OCI-LY1 (cell line): ENCODE data around the gene GLT6D1.

Source experiments
- H2AFZ ChIP-seq: fragments of 200-600 bp; sonication (generic), shearing (Covaris generic); 2 replicates; pipeline ENCODE4 v1.6.0; 2014; ENCODE audit warnings: antibody characterized with exemption, mild to moderate bottlenecking, low read length
- H3F3A ChIP-seq: fragments of 200-600 bp; sonication (generic), shearing (Covaris generic); 2 replicates; pipeline ENCODE4 v1.6.0; 2014; ENCODE audit warnings: mild to moderate bottlenecking, antibody characterized with exemption, low read length, moderate library complexity; ENCODE audit not compliant: insufficient read depth
- H3K27ac ChIP-seq: fragments of 200-600 bp; sonication (generic); 2 replicates; pipeline ENCODE4 v1.5.1; 2014; ENCODE audit warnings: low read length, mixed run types, mild to moderate bottlenecking, low read depth; ENCODE audit not compliant: poor library complexity, severe bottlenecking
- H3K27me3 ChIP-seq: fragments of 200-600 bp; sonication (generic); 2 replicates; pipeline ENCODE4 v1.6.0; 2014; ENCODE audit warnings: antibody characterized with exemption, mild to moderate bottlenecking, low read length, moderate library complexity; ENCODE audit not compliant: insufficient read depth
- H3K36me3 ChIP-seq: fragments of 200-600 bp; sonication (generic); 2 replicates; pipeline ENCODE4 v1.6.1; 2014; ENCODE audit warnings: mild to moderate bottlenecking, antibody characterized with exemption, low read length, moderate library complexity, mixed read lengths; ENCODE audit not compliant: insufficient read depth
- H3K4me1 ChIP-seq: fragments of 200-600 bp; sonication (generic); 2 replicates; pipeline ENCODE4 v1.5.1; 2014; ENCODE audit warnings: mild to moderate bottlenecking, low read length, moderate library complexity; ENCODE audit not compliant: insufficient read depth, severe bottlenecking
- H3K4me2 ChIP-seq: fragments of 200-600 bp; sonication (generic), shearing (Covaris generic); 2 replicates; pipeline ENCODE4 v1.6.1; 2014; ENCODE audit warnings: low read length
- H3K4me3 ChIP-seq: fragments of 200-600 bp; sonication (generic); 2 replicates; pipeline ENCODE4 v1.5.1; 2014; ENCODE audit warnings: low read length, low read depth, mild to moderate bottlenecking, mixed read lengths; ENCODE audit not compliant: poor library complexity, severe bottlenecking
- H3K79me2 ChIP-seq: fragments of 200-600 bp; shearing (Covaris generic); 2 replicates; pipeline ENCODE4 v1.6.1; 2016; ENCODE audit warnings: mixed run types, low read length, mixed read lengths; ENCODE audit not compliant: insufficient read depth
- H3K9ac ChIP-seq: fragments of 200-600 bp; sonication (generic), shearing (Covaris generic); 2 replicates; pipeline ENCODE4 v1.6.1; 2014; ENCODE audit warnings: mild to moderate bottlenecking, low read length, mixed read lengths
- H3K9me2 ChIP-seq: fragments of 200-600 bp; sonication (generic), shearing (Covaris generic); 2 replicates; pipeline ENCODE4 v1.6.1; 2014; ENCODE audit warnings: low read depth, mild to moderate bottlenecking, low read length, mixed read lengths
- H3K9me3 ChIP-seq: fragments of 200-600 bp; shearing (Covaris generic); 2 replicates; pipeline ENCODE4 v1.6.1; 2014; ENCODE audit warnings: low read length, mixed read lengths
- H4K20me1 ChIP-seq: fragments of 200-600 bp; sonication (generic), shearing (Covaris generic); 2 replicates; pipeline ENCODE4 v1.6.0; 2016; ENCODE audit warnings: mild to moderate bottlenecking, low read length; ENCODE audit not compliant: insufficient read depth
- EZH2 ChIP-seq: fragments of 200-600 bp; sonication (generic), shearing (Covaris generic); IDR thresholded peaks from 2 replicates; pipeline ENCODE4 v1.8.0; 2017; ENCODE audit warnings: borderline replicate concordance, mixed run types, mild to moderate bottlenecking, antibody characterized with exemption, low read length, moderate library complexity, mixed read lengths
- TF ChIP-seq, protein P1 (sequence below): fragments of 200-600 bp; sonication (generic), shearing (Covaris generic); IDR thresholded peaks from 2 replicates; pipeline ENCODE4 v1.5.1; 2017; ENCODE audit warnings: mild to moderate bottlenecking, antibody characterized with exemption, low read length, moderate library complexity, mixed read lengths

Gene GLT6D1

GRCh38 chr9:135592625-135593024 lies 46.7 kb downstream of the GLT6D1 start:
- no peaks in the 10 kb centered on the region for H3F3A ChIP-seq
- no peaks in the 10 kb centered on the region for H3K79me2 ChIP-seq
- H3K4me1 ChIP-seq, result no peaks in the 10 kb centered on the region
- no peaks in the 10 kb centered on the region for H3K36me3 ChIP-seq
- TF ChIP-seq, protein P1, sequence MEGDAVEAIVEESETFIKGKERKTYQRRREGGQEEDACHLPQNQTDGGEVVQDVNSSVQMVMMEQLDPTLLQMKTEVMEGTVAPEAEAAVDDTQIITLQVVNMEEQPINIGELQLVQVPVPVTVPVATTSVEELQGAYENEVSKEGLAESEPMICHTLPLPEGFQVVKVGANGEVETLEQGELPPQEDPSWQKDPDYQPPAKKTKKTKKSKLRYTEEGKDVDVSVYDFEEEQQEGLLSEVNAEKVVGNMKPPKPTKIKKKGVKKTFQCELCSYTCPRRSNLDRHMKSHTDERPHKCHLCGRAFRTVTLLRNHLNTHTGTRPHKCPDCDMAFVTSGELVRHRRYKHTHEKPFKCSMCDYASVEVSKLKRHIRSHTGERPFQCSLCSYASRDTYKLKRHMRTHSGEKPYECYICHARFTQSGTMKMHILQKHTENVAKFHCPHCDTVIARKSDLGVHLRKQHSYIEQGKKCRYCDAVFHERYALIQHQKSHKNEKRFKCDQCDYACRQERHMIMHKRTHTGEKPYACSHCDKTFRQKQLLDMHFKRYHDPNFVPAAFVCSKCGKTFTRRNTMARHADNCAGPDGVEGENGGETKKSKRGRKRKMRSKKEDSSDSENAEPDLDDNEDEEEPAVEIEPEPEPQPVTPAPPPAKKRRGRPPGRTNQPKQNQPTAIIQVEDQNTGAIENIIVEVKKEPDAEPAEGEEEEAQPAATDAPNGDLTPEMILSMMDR, result no peak
- no peak for TF ChIP-seq EZH2
- no peak overlapping the region for H3K4me2 ChIP-seq
- H3K9me3 ChIP-seq, result no peaks in the 10 kb centered on the region
- H3K27me3 ChIP-seq, result no peaks in the 10 kb centered on the region; the same call in 1 of the 2 replicates
- H4K20me1 ChIP-seq, result no peaks in the 10 kb centered on the region
- H3K4me3 ChIP-seq, result no peak overlapping the region
- no peak overlapping the region for H3K9ac ChIP-seq
- no peaks in the 10 kb centered on the region for H3K9me2 ChIP-seq
- no peak overlapping the region for H3K27ac ChIP-seq
- H2AFZ ChIP-seq, result no peak overlapping the region

- no peak overlapping the region for H3K9ac ChIP-seq
- no peaks in the 10 kb centered on the region for H3K9me3 ChIP-seq
- H3K4me2 ChIP-seq, result no peak overlapping the region
- H3K27ac ChIP-seq, result no peak overlapping the region
- no peaks in the 10 kb centered on the region for H3K36me3 ChIP-seq
- H3K27me3 ChIP-seq, result no peaks in the 10 kb centered on the region; the same call in 1 of the 2 replicates
- H3K79me2 ChIP-seq, result no peaks in the 10 kb centered on the region
- no peaks in the 10 kb centered on the region for H3K9me2 ChIP-seq
- H3F3A ChIP-seq, result no peaks in the 10 kb centered on the region
- TF ChIP-seq, protein P1, result no peak
- TF ChIP-seq EZH2, result no peak
- no peaks in the 10 kb centered on the region for H4K20me1 ChIP-seq
- H3K4me1 ChIP-seq, result no peaks in the 10 kb centered on the region
- H2AFZ ChIP-seq, result no peak overlapping the region
- no peak overlapping the region for H3K4me3 ChIP-seq
Measured at GRCh38 chr9:135592331-135592590, 47.1 kb downstream of the GLT6D1 start.

DNA sequence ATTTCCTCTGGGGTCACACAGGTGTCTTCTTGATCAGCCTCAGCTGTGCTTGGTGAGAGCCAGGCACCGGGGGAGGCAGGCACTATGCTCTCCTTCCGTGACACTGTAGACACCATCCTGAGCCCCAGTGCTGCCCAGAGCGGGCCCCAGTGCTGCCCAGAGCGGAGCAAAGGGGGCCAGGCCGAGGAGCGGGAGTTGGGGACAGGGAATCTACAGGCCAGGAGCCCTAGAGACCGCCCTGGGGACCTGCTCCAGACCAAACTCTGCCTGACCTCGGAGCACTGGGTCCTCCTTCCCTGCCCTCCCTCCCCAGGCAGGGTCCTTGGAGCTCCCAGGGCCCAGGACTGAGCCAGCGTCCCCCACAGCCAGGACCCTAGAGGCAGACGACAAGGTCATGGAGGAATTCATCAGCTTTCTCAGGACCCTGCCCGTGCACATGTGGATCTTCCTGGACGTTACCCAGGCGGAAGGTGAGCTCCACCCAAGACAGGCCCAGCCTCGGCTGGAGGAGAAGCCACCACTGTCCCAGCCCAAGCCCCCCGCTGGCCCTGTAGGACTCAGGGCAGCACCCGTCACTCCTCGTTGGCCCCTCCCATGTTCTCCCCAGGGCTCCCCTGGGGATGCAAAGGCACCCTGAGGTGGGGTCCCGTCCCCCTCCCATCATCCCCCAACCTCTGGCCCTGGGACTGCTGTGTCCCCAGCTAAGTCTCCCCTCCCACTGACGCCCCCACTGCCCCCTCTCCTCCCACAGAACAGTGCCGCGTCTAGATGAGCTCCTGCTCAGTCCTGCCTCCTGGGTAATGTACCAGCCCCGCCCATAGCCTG lies 47.6 kb downstream of the GLT6D1 start:
- no peak overlapping the region for H2AFZ ChIP-seq
- H3K9ac ChIP-seq, result no peak overlapping the region
- no peak overlapping the region for H3K4me3 ChIP-seq
- H3K9me2 ChIP-seq, result no peaks in the 10 kb centered on the region
- H3K27ac ChIP-seq, result no peak overlapping the region
- H3K9me3 ChIP-seq, result no peaks in the 10 kb centered on the region
- H3F3A ChIP-seq, result no peaks in the 10 kb centered on the region
- no peaks in the 10 kb centered on the region for H3K36me3 ChIP-seq
- H3K79me2 ChIP-seq, result no peaks in the 10 kb centered on the region
- no peak for TF ChIP-seq EZH2
- TF ChIP-seq, protein P1, result no peak
- no peaks in the 10 kb centered on the region for H3K4me1 ChIP-seq
- H4K20me1 ChIP-seq, result no peaks in the 10 kb centered on the region
- no peaks in the 10 kb centered on the region; the same call in 1 of the 2 replicates for H3K27me3 ChIP-seq
- no peak overlapping the region for H3K4me2 ChIP-seq
